Measurements from ENCODE around the gene SLAMF1.

GRCh38 chr1:160575112-160575664, 71.7 kb downstream of the SLAMF1 start:
- no peak for TF ChIP-seq CTCF (IDR thresholded peaks at IDR 0.05; ENCODE audit: low read length)
- no peak for TF ChIP-seq EZH2 (optimal IDR thresholded peaks at IDR 0.05; ENCODE audit: low read depth, low read length)

All from MM.1S (cell line).